Adipose tissue (tissue), 3 donors: ENCODE measurements around the gene EPHB1. TPM values are rescaled to one million over a fixed set of nuclear protein-coding genes. Genes with fewer than 3 reads are reported as not detected.
"Not testable (repeated sequence)": the region's sequence is repeated elsewhere in the genome, so short reads cannot be mapped to it uniquely, and the experiment has no call there.

Source experiments
- H3K27ac ChIP-seq: one replicate; pipeline ENCODE4 v1.5.1; 2013; ENCODE audit warnings: low read depth, low read length
- WGBS, 3 donors: extraction: QIAGEN DNeasy Blood & Tissue Kit; methylation state at CpG; one replicate each; pipeline ENCODE4 v1.1.7; 2013; 5-methylcytosine and 5-hydroxymethylcytosine counted together
- polyA plus RNA-seq, 3 donors: library from polyadenylated mRNA; stranded (reverse); fragments of 200-250 nt; gene quantifications; one replicate each; pipeline ENCODE4 v1.2.3, GENCODE V29; 2013
- donor health status: healthy with polysubstance abuse.
- donor health status: Bipolar disorder and iron deficiency.
- donor health status: healthy.

EPHB1 gene
- polyA plus RNA-seq, 3 donors: 0.14 to 1.0 (median 0.49) TPM

GRCh38 chr3:135033737-135034136 lies 238.7 kb downstream of the EPHB1 start:
- no peak overlapping the region for H3K27ac ChIP-seq
- WGBS, 3 donors: 33 to 75% (median 70%) methylated on average over 7 of the region's 7 CpGs

- 29 to 64% (median 63%) methylated on average over 4 of the region's 4 CpGs for WGBS, 3 donors
- H3K27ac ChIP-seq: no peak overlapping the region
These were observed 239.3 kb downstream of the EPHB1 start for GRCh38 chr3:135034291-135034768.

GRCh38 chr3:135034891-135035440 lies 239.9 kb downstream of the EPHB1 start:
- 71 to 81% (median 81%) methylated on average over 6 of the region's 6 CpGs for WGBS, 3 donors
- no peak overlapping the region for H3K27ac ChIP-seq

- 70 to 78% (median 76%) methylated on average over 5 of the region's 5 CpGs for WGBS, 3 donors
These were observed 243.1 kb downstream of the EPHB1 start for GRCh38 chr3:135038186-135038585.

GRCh38 chr3:135039536-135039935 lies 244.5 kb downstream of the EPHB1 start:
- H3K27ac ChIP-seq: not testable (repeated sequence)
- 96 to 99% (median 99%) methylated on average over 17 to 22 of the region's 22 CpGs for WGBS, 3 donors

More at GRCh38 chr3:135038186-135038585, 243.1 kb downstream of the EPHB1 start:
- no peak overlapping the region for H3K27ac ChIP-seq

- H3K27ac ChIP-seq: no peak overlapping the region
- WGBS, 3 donors: 76 to 84% (median 80%) methylated on average over 8 of the region's 8 CpGs
These were observed 245.5 kb downstream of the EPHB1 start for GRCh38 chr3:135040321-135041240.

- WGBS, 3 donors: 49 to 85% (median 60%) methylated on average over 2 of the region's 2 CpGs
- no peak overlapping the region for H3K27ac ChIP-seq
These were observed 246.5 kb downstream of the EPHB1 start for GRCh38 chr3:135041601-135042000.

- no peak overlapping the region for H3K27ac ChIP-seq
- 78 to 92% (median 92%) methylated on average over 4 of the region's 4 CpGs for WGBS, 3 donors
These were observed 252.0 kb downstream of the EPHB1 start for GRCh38 chr3:135047061-135047460.

- H3K27ac ChIP-seq: no peak overlapping the region
- WGBS, 3 donors: 74 to 82% (median 77%) methylated on average over 3 of the region's 3 CpGs
These were observed 255.5 kb downstream of the EPHB1 start for GRCh38 chr3:135050536-135050935.

- 51 to 80% (median 78%) methylated on average over 4 of the region's 4 CpGs for WGBS, 3 donors
- H3K27ac ChIP-seq: no peak overlapping the region
These were observed 256.4 kb downstream of the EPHB1 start for GRCh38 chr3:135051409-135051973.

- 86 to 88% (median 87%) methylated on average over 5 of the region's 5 CpGs for WGBS, 3 donors
- no peak overlapping the region for H3K27ac ChIP-seq
These were observed 260.4 kb downstream of the EPHB1 start for GRCh38 chr3:135055449-135055848.

- whole genome bisulfite sequencing, 3 donors: 67 to 88% (median 87%) methylated on average over 7 of the region's 7 CpGs
- H3K27ac ChIP-seq: no peak overlapping the region
These were observed 261.1 kb downstream of the EPHB1 start for GRCh38 chr3:135056084-135056730.

GRCh38 chr3:135056733-135057310 lies 261.8 kb downstream of the EPHB1 start:
- 61 to 90% (median 89%) methylated on average over 6 of the region's 6 CpGs for WGBS, 3 donors
- H3K27ac ChIP-seq: no peak overlapping the region

- H3K27ac ChIP-seq: no peak overlapping the region
These were observed 262.9 kb downstream of the EPHB1 start for GRCh38 chr3:135057996-135058395.

GRCh38 chr3:135059580-135059979 lies 264.5 kb downstream of the EPHB1 start:
- 79 to 92% (median 80%) methylated on average over 6 of the region's 6 CpGs for WGBS, 3 donors
- H3K27ac ChIP-seq: no peak overlapping the region

More at GRCh38 chr3:135057996-135058395, 262.9 kb downstream of the EPHB1 start:
- 79 to 85% (median 85%) methylated on average over 4 to 5 of the region's 5 CpGs for WGBS, 3 donors

GRCh38 chr3:135066844-135067727 lies 272.0 kb downstream of the EPHB1 start:
- WGBS, 3 donors: 58 to 81% (median 77%) methylated on average over 5 of the region's 5 CpGs

GRCh38 chr3:135068011-135068410 lies 273.0 kb downstream of the EPHB1 start:
- H3K27ac ChIP-seq: no peak overlapping the region
- WGBS, 3 donors: 78 to 91% (median 89%) methylated on average over 5 of the region's 5 CpGs

More at GRCh38 chr3:135066844-135067727, 272.0 kb downstream of the EPHB1 start:
- not testable (repeated sequence) for H3K27ac ChIP-seq
